ENCODE results near the gene ERBB2. TPM values are rescaled to one million over a fixed set of nuclear protein-coding genes. Genes with fewer than 3 reads are reported as not detected.

Gene ERBB2
- polyA plus RNA-seq, 3 donors, result 0.17 to 0.73 TPM; not detected in 1

- no peaks in the 10 kb centered on the region for H3K27me3 ChIP-seq (ENCODE audit: control insufficient read depth in 2 of 2, insufficient read depth in 2 of 2, low read length in 2 of 2)
- Mint-ChIP-seq H3K27ac (no peak overlapping the region), H3K36me3 (peaks cover 0 to 1% of the 10 kb centered on the region in 2 donors), H3K4me3 (no peak overlapping the region), H3K27me3 (ENCODE audit: low read depth in 3 of 3) (peaks cover 1 to 7% (median 2%) of the 10 kb centered on the region in 3 donors), H3K9me3 (peaks cover 0 to 2% (median 0%) of the 10 kb centered on the region in 7 donors), H3K4me1 (peaks cover 2% of the 10 kb centered on the region)
- intact Hi-C loops (cut with micrococcal nuclease), result no loop called here
- H4K20me1 ChIP-seq (ENCODE audit: insufficient read depth, low read length), result no peaks in the 10 kb centered on the region
- no peak overlapping the region for H3K4me2 ChIP-seq (replicated peaks; ENCODE audit: extremely low read depth, low read length, poor library complexity, severe bottlenecking)
- no peak overlapping the region for H3K27ac ChIP-seq (ENCODE audit: low read depth in 1 of 2, low read length in 2 of 2)
- H3K9me3 ChIP-seq (replicated peaks in 1 of 2; ENCODE audit: control insufficient read depth in 1 of 2, insufficient read depth in 1 of 2, low read length in 2 of 2), result no peaks in the 10 kb centered on the region
- H3K79me2 ChIP-seq (ENCODE audit: insufficient read depth, low read length), result no peaks in the 10 kb centered on the region
- no peak for DNase-seq
- WGBS (ENCODE audit: insufficient coverage), result 93% methylated on average over 2 of the region's 7 CpGs
- H3K4me1 ChIP-seq (ENCODE audit: control insufficient read depth in 1 of 2, insufficient read depth in 2 of 2, low read length in 2 of 2), result peaks cover 0 to 4% of the 10 kb centered on the region in 2 donors
- H2AFZ ChIP-seq (ENCODE audit: insufficient read depth, low read depth, low read length, poor library complexity, severe bottlenecking), result no peak overlapping the region
- no peaks in the 10 kb centered on the region for H3K36me3 ChIP-seq (replicated peaks in 1 of 2; ENCODE audit: control insufficient read depth in 1 of 2, insufficient read depth in 2 of 2, low read length in 2 of 2)
- no peak for TF ChIP-seq CTCF (IDR thresholded peaks at IDR 0.05)
- no peak overlapping the region for H3K4me3 ChIP-seq (replicated peaks in 1 of 3; ENCODE audit: low read depth in 2 of 3, low read length in 3 of 3)
- no peak overlapping the region for H3K9ac ChIP-seq (ENCODE audit: insufficient read depth, low read length, poor library complexity, severe bottlenecking)
Observed at GRCh38 chr17:39719563-39720355, 19.9 kb downstream of the ERBB2 start.

GRCh38 chr17:39722104-39722503 lies 22.2 kb downstream of the ERBB2 start:
- Histone ChIP-seq H3K9me3 (replicated peaks in 1 of 2; ENCODE audit: control insufficient read depth in 1 of 2, insufficient read depth in 1 of 2, low read length in 2 of 2) (no peaks in the 10 kb centered on the region), H3K27me3 (ENCODE audit: control insufficient read depth in 2 of 2, insufficient read depth in 2 of 2, low read length in 2 of 2) (no peaks in the 10 kb centered on the region), H4K20me1 (ENCODE audit: insufficient read depth, low read length) (no peaks in the 10 kb centered on the region), H2AFZ (ENCODE audit: insufficient read depth, low read depth, low read length, poor library complexity, severe bottlenecking) (no peak overlapping the region), H3K4me3 (replicated peaks in 1 of 3; ENCODE audit: low read depth in 2 of 3, low read length in 3 of 3) (no peak overlapping the region), H3K4me2 (replicated peaks; ENCODE audit: extremely low read depth, low read length, poor library complexity, severe bottlenecking) (no peak overlapping the region), H3K36me3 (replicated peaks in 1 of 2; ENCODE audit: control insufficient read depth in 1 of 2, insufficient read depth in 2 of 2, low read length in 2 of 2) (peaks cover under 1 to 7% of the 10 kb centered on the region in 2 donors), H3K79me2 (ENCODE audit: insufficient read depth, low read length) (no peaks in the 10 kb centered on the region), H3K27ac (ENCODE audit: low read depth in 1 of 2, low read length in 2 of 2) (no peak overlapping the region), H3K4me1 (ENCODE audit: control insufficient read depth in 1 of 2, insufficient read depth in 2 of 2, low read length in 2 of 2) (peaks cover 0 to 4% of the 10 kb centered on the region in 2 donors), H3K9ac (ENCODE audit: insufficient read depth, low read length, poor library complexity, severe bottlenecking) (no peak overlapping the region)
- Mint-ChIP-seq H3K9me3 (peaks cover 0 to 2% (median 0%) of the 10 kb centered on the region in 7 donors), H3K4me3 (no peak overlapping the region), H3K4me1 (peaks cover 2% of the 10 kb centered on the region), H3K27me3 (ENCODE audit: low read depth in 3 of 3) (peaks cover 1 to 5% (median 2%) of the 10 kb centered on the region in 3 donors), H3K27ac (no peak overlapping the region), H3K36me3 (peaks cover 8 to 14% of the 10 kb centered on the region in 2 donors)
- no peak for DNase-seq
- intact Hi-C loops (cut with micrococcal nuclease), result no loop called here
- TF ChIP-seq CTCF (IDR thresholded peaks at IDR 0.05), result no peak
- 83% methylated on average over 2 of the region's 6 CpGs for WGBS (ENCODE audit: insufficient coverage)

All from CD14-positive monocyte (primary cell).